Measurements from ENCODE around the gene PAQR8. TPM values are rescaled to one million over a fixed set of nuclear protein-coding genes. Genes with fewer than 3 reads are reported as not detected.

Gene PAQR8
- total and polyA plus RNA-seq, 2 of the 4 experiments (the other 2 are of a cell fraction) = 1.4 to 1.6 TPM

- Histone ChIP-seq H2BK5ac (ENCODE audit: low read depth, low read length, poor library complexity, severe bottlenecking) (no peak overlapping the region), H4K91ac (ENCODE audit: insufficient read depth, low read depth, low read length) (no peak overlapping the region), H2AK5ac (ENCODE audit: low read depth, low read length) (no peak overlapping the region), H3K4me1 (ENCODE audit: control insufficient read depth, insufficient read depth, low read length) (peaks cover 5% of the 10 kb centered on the region), H3K27ac (ENCODE audit: insufficient read depth, low read length) (no peak overlapping the region), H3K18ac (ENCODE audit: low read depth, low read length) (no peak overlapping the region), H3K9me3 (ENCODE audit: control insufficient read depth, insufficient read depth, low read length) (no peaks in the 10 kb centered on the region), H3K4me2 (ENCODE audit: low read depth, low read length) (peak overlapping the region; percentile 21; the same call in 1 of the 2 replicates), H3K9me1 (ENCODE audit: insufficient read depth, low read length) (peaks cover 8% of the 10 kb centered on the region; the same call in 1 of the 2 replicates), H3K56ac (ENCODE audit: extremely low read depth, insufficient read depth, low read length) (0 out of 2 replicates have a peak overlapping the region, but pooled peaks have one; percentile 9), H2AFZ (replicated peaks; ENCODE audit: low read length, poor library complexity) (no peak overlapping the region), H3K4ac (ENCODE audit: low read depth, low read length) (peak overlapping the region; percentile 3; the same call in 1 of the 2 replicates), H3K23ac (ENCODE audit: low read depth, low read length) (no peak overlapping the region), H2BK15ac (ENCODE audit: low read depth, low read length) (0 out of 3 replicates have a peak overlapping the region, but pooled peaks have one; percentile 11), H2BK20ac (ENCODE audit: low read depth, low read length) (no peak overlapping the region), H3K27me3 (ENCODE audit: control insufficient read depth, insufficient read depth, low read length) (no peaks in the 10 kb centered on the region), H2AK9ac (replicated peaks; ENCODE audit: low read depth, low read length, poor library complexity) (no peak overlapping the region), H3K4me3 (ENCODE audit: insufficient read depth, low read depth, low read length) (no peak overlapping the region), H3K9ac (ENCODE audit: low read depth, low read length) (no peak overlapping the region), H4K8ac (ENCODE audit: low read depth in 2 of 2, low read length in 2 of 2) (peak overlapping the region in 1 of 2 experiments; percentile 14; a peak in 1 of 4 replicates), H3K36me3 (ENCODE audit: control insufficient read depth, insufficient read depth, low read length) (no peaks in the 10 kb centered on the region), H3K79me1 (ENCODE audit: low read depth in 1 of 2, low read length in 2 of 2) (no peaks in the 10 kb centered on the region; a peak in 1 of 4 replicates), H3K14ac (replicated peaks; ENCODE audit: low read depth, low read length) (peak overlapping the region; percentile 33; the same call in 1 of the 2 replicates), H4K5ac (ENCODE audit: low read depth, low read length) (no peak overlapping the region), H2BK120ac (ENCODE audit: low read depth, low read length) (no peak overlapping the region; the same call in 1 of the 2 replicates), H4K20me1 (ENCODE audit: insufficient read depth, low read length) (no peaks in the 10 kb centered on the region)
- no CpG with 5 or more reads among the region's 8 CpGs for WGBS, 2 experiments (ENCODE audit: extremely low coverage in 2 of 2, insufficient read length in 1 of 2)
- ChIA-PET CTCF (interaction anchor here (1.0 to 1.7 kb wide), 3 partner anchors 10 to 107 kb away, joined by 3 to 6 read pairs (median 3); no protein-coding TSS in a partner anchor), POLR2A (ENCODE audit: unreplicated experiment) (no interaction called here)
- TF ChIP-seq RFX5 (IDR thresholded peaks at IDR 0.05; ENCODE audit: low read depth, low read length) (no peak), NFE2L2 (IDR thresholded peaks at IDR 0.05; ENCODE audit: low read depth, low read length) (no peak)
- no TSS peak for BruUV-seq (replicated peaks)
- intact Hi-C loops (cut with micrococcal nuclease) = no loop called here
- in situ Hi-C loops (cut with MboI; ENCODE audit: low sequenced_read_pairs) = loop anchor here (10.0 kb wide), 1 partner anchor 225 kb away; no protein-coding TSS in a partner anchor
- ATAC-seq (ENCODE audit: low read depth) = peak; percentile 38
- dilution Hi-C loops (cut with HindIII; ENCODE audit: low sequenced_read_pairs, unreplicated experiment) = no loop called here
- peak; percentile 50 for DNase-seq
Measured at GRCh38 chr6:52389626-52390360, 27.8 kb downstream of the PAQR8 start.
